ENCODE data around the gene SYT5. TPM values are rescaled to one million over a fixed set of nuclear protein-coding genes. Genes with fewer than 3 reads are reported as not detected.

SYT5 gene
- total and polyA plus RNA-seq, 9 of the 15 experiments (the other 6 are each of a cell fraction or from before 2014, with no cell fraction given), result 1.3 to 20.9 (median 8.8) TPM

GRCh38 chr19:55178781-55179599 is 1.1 kb downstream of the SYT5 start (continued):
- TF ChIP-seq SIN3A (IDR thresholded peaks at IDR 0.05; ENCODE audit: borderline replicate concordance in 2 of 2, control insufficient read depth in 1 of 2, low read depth in 2 of 2, low read length in 2 of 2), result peak in 1 of 2 experiments; percentile 14; a peak in 2 of 4 replicates
- no peak for TF ChIP-seq ZNF316 (IDR thresholded peaks at IDR 0.05)
- TF ChIP-seq NR2F6 (CRISPR knock-in tag; IDR thresholded peaks at IDR 0.05), result no peak
- TF ChIP-seq XRCC4 (IDR thresholded peaks at IDR 0.05; ENCODE audit: extremely low read depth, insufficient read depth, insufficient read length), result no peak
- TF ChIP-seq GMEB1 (CRISPR knock-in tag; IDR thresholded peaks at IDR 0.05), result no peak
- TF ChIP-seq EP300 (IDR thresholded peaks at IDR 0.05; ENCODE audit: low read length), result 0 out of 2 replicates have a peak, but pooled peaks have one; percentile 2
- no peak for TF ChIP-seq BRF1 (IDR thresholded peaks at IDR 0.05; ENCODE audit: borderline replicate concordance, extremely low read depth, insufficient read length)
- TF ChIP-seq EGR1 (conservative IDR thresholded peaks at IDR 0.05), result peak; percentile 62
- TF ChIP-seq TEAD2 (tag; IDR thresholded peaks at IDR 0.05), result no peak
- TF ChIP-seq ZNF324 (CRISPR knock-in tag; IDR thresholded peaks at IDR 0.05), result no peak
- peak in 1 of 2 experiments; percentile 100 for TF ChIP-seq AFF1 (IDR thresholded peaks at IDR 0.05; ENCODE audit: low read depth in 1 of 2, partially characterized antibody in 2 of 2)
- no peak for TF ChIP-seq NCOR1 (IDR thresholded peaks at IDR 0.05)
- TF ChIP-seq ZNF766 (CRISPR knock-in tag; conservative IDR thresholded peaks at IDR 0.05), result peak; percentile 94
- TF ChIP-seq POLR2G (IDR thresholded peaks at IDR 0.05; ENCODE audit: low read depth, low read length), result peak; percentile 65
- peak; percentile 61 for TF ChIP-seq CXXC5 (CRISPR knock-in tag; IDR thresholded peaks at IDR 0.05)
- TF ChIP-seq RNF219 (CRISPR knock-in tag; IDR thresholded peaks at IDR 0.05), result no peak
- TF ChIP-seq NKRF (IDR thresholded peaks at IDR 0.05; ENCODE audit: borderline replicate concordance), result no peak
